GM06990 (cell line): ENCODE data around the gene KCNJ6.
A peak's percentile ranks its signal among the peaks of the same experiment; 100 is the strongest.
"Not testable (repeated sequence)": the region's sequence is repeated elsewhere in the genome, so short reads cannot be mapped to it uniquely, and the experiment has no call there.

Source experiments
- DNase-seq: peaks from one replicate; pipeline ENCODE4 v3.0.0-alpha.2; 2011; ENCODE audit not compliant: insufficient read length; ENCODE audit errors: extremely low read depth
- H3K27me3 ChIP-seq: replicated peaks from 2 replicates; pipeline ENCODE4 v1.6.0; 2011; ENCODE audit warnings: low read length; ENCODE audit not compliant: control insufficient read depth, insufficient read depth
- H3K36me3 ChIP-seq: 2 replicates; pipeline ENCODE4 v1.5.1; 2011; ENCODE audit warnings: low read length; ENCODE audit not compliant: control insufficient read depth, insufficient read depth
- H3K4me3 ChIP-seq: replicated peaks from 2 replicates; pipeline ENCODE4 v1.5.1; 2011; ENCODE audit warnings: low read depth, mild to moderate bottlenecking, control low read depth, low read length
- TF ChIP-seq, protein P1 (sequence below): IDR thresholded peaks from 2 replicates; pipeline ENCODE4 v1.5.1; 2011; ENCODE audit warnings: low read length, control low read depth, mild to moderate bottlenecking, inconsistent platforms; ENCODE audit not compliant: insufficient read depth, poor library complexity, severe bottlenecking

Gene KCNJ6

DNA sequence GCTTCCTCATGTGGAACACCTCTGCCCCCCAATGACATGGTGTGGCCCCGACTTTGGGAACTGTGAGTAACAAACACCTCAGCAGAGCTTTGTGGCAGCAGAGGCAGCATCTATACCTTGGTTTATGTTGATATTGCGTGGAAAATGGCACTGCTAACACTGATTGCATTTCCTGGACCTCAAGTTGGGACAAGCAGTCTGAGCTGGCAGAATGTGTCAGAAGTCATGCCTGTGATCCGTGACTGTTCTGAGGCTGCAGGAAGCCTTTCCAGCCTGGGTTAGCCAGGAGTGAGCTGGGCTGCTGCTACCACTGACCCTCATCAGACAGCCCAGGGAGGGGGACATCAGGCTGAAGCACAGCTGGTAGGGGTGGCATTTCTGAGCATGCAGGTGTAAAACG, 268.5 kb downstream of the KCNJ6 start:
- no peak for DNase-seq
- no peak overlapping the region for H3K4me3 ChIP-seq
- no peaks in the 10 kb centered on the region for H3K36me3 ChIP-seq
- TF ChIP-seq, protein P1, sequence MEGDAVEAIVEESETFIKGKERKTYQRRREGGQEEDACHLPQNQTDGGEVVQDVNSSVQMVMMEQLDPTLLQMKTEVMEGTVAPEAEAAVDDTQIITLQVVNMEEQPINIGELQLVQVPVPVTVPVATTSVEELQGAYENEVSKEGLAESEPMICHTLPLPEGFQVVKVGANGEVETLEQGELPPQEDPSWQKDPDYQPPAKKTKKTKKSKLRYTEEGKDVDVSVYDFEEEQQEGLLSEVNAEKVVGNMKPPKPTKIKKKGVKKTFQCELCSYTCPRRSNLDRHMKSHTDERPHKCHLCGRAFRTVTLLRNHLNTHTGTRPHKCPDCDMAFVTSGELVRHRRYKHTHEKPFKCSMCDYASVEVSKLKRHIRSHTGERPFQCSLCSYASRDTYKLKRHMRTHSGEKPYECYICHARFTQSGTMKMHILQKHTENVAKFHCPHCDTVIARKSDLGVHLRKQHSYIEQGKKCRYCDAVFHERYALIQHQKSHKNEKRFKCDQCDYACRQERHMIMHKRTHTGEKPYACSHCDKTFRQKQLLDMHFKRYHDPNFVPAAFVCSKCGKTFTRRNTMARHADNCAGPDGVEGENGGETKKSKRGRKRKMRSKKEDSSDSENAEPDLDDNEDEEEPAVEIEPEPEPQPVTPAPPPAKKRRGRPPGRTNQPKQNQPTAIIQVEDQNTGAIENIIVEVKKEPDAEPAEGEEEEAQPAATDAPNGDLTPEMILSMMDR = no peak
- H3K27me3 ChIP-seq = no peaks in the 10 kb centered on the region

DNA sequence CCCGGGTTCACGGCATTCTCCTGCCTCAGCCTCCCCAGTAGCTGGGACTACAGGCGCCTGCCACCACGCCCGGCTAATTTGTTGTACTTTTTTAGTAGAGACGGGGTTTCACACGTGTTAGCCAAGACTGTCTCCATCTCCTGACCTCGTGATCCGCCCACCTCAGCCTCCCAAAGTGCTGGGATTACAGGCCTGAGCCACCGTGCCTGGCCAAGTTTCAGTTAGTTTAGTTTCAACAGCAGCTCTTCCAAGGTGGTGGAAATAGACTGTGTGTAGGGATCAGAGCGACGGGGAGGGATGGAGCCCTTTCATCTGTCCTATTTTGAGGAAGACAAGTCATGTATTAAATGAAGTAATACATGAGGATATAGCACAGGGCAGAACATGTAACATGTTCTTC, 269.5 kb downstream of the KCNJ6 start:
- DNase-seq, H3K36me3 ChIP-seq, H3K27me3 ChIP-seq, H3K4me3 ChIP-seq: not testable (repeated sequence)

GRCh38 chr21:37645848-37646247, 270.4 kb downstream of the KCNJ6 start:
- TF ChIP-seq, protein P1 = no peak
- no peaks in the 10 kb centered on the region for H3K27me3 ChIP-seq
- no peaks in the 10 kb centered on the region for H3K36me3 ChIP-seq
- no peak overlapping the region for H3K4me3 ChIP-seq
- no peak for DNase-seq

- TF ChIP-seq, protein P1 = no peak
- H3K27me3 ChIP-seq = no peaks in the 10 kb centered on the region
Observed at GRCh38 chr21:37644636-37645035, 271.6 kb downstream of the KCNJ6 start.

DNA sequence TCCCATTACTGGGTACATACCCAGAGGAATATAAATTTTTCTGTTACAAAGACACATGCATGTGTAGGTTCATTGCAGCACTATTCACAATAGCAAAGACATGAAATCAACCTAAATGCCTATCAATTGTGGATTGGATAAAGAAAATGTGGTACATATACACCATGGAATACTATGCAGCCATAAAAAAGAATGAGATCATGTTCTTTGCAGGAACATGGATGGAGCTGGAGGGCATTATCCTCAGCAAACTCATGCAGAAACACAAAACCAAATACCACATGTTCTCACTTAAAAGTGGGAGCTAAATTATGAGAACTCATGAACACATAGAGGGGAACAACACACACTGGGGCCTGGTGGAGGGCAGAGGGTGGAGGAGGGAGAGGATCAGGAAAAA, 272.4 kb downstream of the KCNJ6 start:
- not testable (repeated sequence) for DNase-seq, H3K4me3 ChIP-seq, H3K36me3 ChIP-seq, H3K27me3 ChIP-seq

More at GRCh38 chr21:37644636-37645035, 271.6 kb downstream of the KCNJ6 start:
- H3K4me3 ChIP-seq = no peak overlapping the region
- DNase-seq = no peak
- no peaks in the 10 kb centered on the region for H3K36me3 ChIP-seq

- Histone ChIP-seq H3K4me3 (no peak overlapping the region), H3K36me3 (no peaks in the 10 kb centered on the region)
- DNase-seq = no peak
Observed at GRCh38 chr21:37642493-37642892, 273.8 kb downstream of the KCNJ6 start.

DNA sequence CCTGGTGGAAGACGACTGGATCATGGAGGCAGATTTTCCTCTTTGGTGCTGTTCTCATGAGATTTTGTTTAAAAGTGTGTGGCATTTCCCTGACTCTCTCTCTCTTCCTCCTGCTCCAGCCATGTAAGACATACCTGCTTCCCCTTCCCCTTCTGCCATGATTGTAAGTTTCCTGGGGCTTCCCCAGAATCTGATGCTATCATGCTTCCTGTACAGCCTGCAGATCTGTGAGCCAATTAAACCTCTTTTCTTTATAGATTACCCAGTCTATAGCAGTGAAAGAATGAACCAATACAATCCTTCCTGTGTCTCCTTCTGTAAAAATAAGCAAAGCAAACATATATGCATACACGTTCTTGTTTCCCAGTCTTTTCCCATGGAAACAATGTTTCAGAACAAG, 276.5 kb downstream of the KCNJ6 start:
- TF ChIP-seq, protein P1 = no peak
- Histone ChIP-seq H3K36me3 (no peaks in the 10 kb centered on the region), H3K4me3 (no peak overlapping the region), H3K27me3 (no peaks in the 10 kb centered on the region)
- no peak for DNase-seq

More at GRCh38 chr21:37642493-37642892, 273.8 kb downstream of the KCNJ6 start:
- H3K27me3 ChIP-seq = no peaks in the 10 kb centered on the region
- TF ChIP-seq, protein P1 = peak; percentile 59
